ENCODE measurements around the gene KLHDC8A.

DNA sequence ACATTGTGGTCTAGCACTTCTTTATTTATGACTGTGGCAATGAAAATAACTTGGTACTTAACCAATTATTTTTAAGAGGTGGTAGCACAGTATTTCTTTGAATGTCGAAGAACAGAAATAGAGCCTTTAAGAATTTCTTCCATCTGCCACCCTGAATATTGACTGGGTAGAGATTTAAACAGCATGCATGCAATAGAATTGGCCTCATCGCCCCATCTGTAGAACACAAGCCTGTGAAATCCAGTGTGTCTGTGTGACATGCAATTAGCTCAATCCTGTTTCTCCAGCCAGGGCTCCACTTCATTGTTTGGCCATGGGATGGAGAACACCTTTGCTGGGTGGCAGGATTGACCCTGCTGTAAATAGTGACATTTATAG is 17.1 kb upstream of the KLHDC8A start:
- no peak for TF ChIP-seq POLR2A (IDR thresholded peaks at IDR 0.05)
- TF ChIP-seq, protein P1, sequence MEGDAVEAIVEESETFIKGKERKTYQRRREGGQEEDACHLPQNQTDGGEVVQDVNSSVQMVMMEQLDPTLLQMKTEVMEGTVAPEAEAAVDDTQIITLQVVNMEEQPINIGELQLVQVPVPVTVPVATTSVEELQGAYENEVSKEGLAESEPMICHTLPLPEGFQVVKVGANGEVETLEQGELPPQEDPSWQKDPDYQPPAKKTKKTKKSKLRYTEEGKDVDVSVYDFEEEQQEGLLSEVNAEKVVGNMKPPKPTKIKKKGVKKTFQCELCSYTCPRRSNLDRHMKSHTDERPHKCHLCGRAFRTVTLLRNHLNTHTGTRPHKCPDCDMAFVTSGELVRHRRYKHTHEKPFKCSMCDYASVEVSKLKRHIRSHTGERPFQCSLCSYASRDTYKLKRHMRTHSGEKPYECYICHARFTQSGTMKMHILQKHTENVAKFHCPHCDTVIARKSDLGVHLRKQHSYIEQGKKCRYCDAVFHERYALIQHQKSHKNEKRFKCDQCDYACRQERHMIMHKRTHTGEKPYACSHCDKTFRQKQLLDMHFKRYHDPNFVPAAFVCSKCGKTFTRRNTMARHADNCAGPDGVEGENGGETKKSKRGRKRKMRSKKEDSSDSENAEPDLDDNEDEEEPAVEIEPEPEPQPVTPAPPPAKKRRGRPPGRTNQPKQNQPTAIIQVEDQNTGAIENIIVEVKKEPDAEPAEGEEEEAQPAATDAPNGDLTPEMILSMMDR (IDR thresholded peaks at IDR 0.05) = no peak
